NOMO-1 treated with DMSO at 0.1 percent for 48 hours (cell line): ENCODE measurements around the gene PSMC2.
"Not testable (repeated sequence)": the region's sequence is repeated elsewhere in the genome, so short reads cannot be mapped to it uniquely, and the experiment has no call there.

Source experiments
- DNase-seq: peaks from one replicate; lab custom pipeline; 2025; ENCODE audit not compliant: unreplicated experiment; lab: John Stamatoyannopoulos, UW

PSMC2 gene

GRCh38 chr7:103373866-103374643 is 26.6 kb downstream of the PSMC2 start:
- DNase-seq, result no peak

- DNase-seq, result peak; percentile 21
Observed at GRCh38 chr7:103379270-103379975, 32.0 kb downstream of the PSMC2 start.

GRCh38 chr7:103380395-103381191 is 33.1 kb downstream of the PSMC2 start:
- no peak for DNase-seq

DNA sequence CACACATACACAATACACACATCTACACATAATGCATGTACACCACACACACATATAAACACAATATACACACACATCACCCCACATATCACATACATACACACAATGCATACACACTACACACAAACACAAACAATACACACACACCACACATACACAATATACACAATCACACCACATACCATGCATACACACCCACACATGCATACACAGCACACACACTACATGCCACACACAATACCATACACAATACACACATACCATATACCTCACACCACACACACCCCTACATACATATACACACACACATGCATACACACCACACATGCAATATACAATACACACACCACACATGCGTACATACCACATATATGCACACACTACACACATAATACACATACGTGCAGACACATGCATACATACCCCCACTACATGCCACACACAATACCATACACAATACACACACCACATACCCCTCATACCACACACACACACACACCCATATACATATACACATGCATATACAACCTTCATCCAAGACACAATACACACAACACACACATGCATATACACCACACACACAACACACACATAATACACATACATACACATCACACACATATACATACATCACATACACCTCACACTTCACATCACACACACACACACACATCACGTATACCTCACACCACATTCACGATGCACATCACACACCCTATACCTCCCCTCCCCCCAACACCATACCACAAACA is 34.0 kb downstream of the PSMC2 start:
- no peak for DNase-seq

DNA sequence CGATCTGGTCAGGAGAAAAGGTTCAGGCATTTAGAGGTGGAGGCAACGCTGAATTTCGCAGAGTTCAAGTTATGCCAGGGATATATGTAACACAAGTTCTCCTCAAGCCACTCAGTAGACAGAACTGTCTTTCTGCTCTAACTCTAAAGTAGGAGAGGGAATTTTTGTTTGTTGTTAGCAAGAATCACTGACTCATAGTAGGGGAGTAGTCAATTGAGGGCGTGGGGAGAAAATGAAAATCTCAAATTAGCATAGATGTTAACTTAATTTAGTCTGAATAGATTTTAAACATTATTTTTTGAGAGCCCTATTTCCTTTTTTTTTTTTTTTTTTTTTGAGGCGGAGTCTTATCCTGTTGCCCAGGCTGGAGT is 34.6 kb downstream of the PSMC2 start:
- no peak for DNase-seq

GRCh38 chr7:103387242-103387641 is 39.8 kb downstream of the PSMC2 start:
- DNase-seq, result no peak

GRCh38 chr7:103388469-103389140 is 41.2 kb downstream of the PSMC2 start:
- DNase-seq, result no peak

DNA sequence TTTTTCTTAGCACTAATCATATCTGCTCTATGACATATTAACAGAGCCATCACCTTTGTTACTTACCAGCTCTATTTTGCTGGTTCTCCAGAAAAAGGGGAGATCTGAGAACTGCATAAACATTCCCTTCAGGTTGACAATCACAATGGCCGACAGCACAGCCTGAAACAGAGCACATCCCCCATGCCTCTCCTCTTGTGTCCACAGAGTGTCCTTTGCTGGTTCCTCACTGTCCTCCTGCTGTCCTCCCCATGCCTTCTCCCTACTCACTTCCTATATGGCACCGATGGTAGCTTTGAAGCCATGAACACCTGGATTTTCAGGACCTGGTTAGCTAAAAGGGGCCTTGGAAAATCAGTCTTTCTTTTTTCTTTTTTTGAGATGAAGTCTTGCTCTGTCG is 41.8 kb downstream of the PSMC2 start:
- DNase-seq, result no peak

DNA sequence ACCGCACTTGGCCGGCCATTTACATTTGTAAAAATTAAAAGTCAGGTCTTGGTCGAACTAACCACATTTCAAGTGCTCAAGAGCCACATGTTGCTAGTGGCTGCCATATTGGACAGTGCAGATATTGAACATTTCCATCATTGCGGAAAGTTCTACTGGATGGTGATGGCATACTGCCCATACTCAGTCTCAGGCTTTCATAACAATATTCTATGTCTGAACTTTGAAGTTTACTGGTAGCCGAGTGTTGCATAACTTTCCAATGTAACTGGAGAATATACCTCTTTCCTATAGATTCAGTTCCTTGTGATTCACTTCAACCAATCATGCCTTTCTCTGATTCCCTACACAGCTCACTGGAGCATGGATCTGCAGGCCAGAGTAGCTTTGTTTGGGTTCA is 43.7 kb downstream of the PSMC2 start:
- no peak for DNase-seq

DNA sequence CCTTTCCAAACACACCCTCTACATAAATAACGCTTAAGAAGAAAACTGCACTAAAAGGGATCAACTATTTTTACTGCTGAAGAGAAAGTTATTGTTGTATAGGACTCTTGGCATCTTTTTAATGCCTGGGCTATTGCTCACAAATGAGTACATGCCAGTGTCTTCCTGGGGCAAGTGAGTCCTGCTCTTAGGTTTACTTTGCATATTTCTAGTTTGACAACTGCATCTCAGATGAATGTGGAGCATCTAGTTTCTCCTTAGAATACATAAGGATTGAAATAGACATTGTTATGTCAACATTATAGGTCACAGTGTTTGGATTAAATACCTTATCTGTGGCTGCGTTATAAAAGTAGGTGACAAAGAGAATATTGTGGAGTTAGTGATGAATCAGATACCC is 44.5 kb downstream of the PSMC2 start:
- no peak for DNase-seq

DNA sequence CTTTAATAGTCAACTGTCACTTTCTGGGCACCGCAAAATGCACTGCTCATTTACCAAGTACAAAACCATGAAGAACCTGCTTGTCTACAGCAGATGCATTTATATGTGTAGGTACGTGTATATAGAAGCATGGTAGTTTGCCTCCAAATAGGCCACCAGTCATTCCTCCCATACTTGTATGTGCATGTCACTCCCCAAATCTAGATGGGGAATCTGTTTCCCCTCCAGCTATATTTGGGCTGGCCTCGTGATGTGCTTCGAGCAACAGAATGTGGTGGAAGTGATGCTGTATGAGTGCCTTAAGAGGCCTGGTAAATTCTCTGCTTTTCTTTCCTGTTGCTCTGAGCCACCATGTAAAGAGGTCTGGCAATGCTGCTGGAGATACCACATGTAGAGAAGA is 47.1 kb downstream of the PSMC2 start:
- no peak for DNase-seq

DNA sequence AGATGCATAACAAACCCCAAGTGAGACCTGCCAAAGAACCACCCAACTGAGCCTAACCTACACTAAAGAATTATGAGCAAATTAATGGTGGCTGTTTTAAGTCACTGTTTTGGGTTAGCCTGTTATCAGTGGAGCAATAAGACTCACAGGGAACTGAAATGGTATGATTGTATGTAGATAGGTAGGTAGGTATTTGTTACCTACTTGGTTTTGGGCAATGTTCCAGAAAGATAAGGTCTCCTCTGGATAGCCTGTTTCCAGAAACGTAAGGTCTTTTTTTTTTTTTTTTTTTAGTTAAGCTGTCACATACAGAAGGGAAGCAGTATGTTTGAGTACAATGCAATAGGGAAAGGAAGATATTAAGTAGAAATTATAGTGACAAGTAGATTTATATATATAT is 47.6 kb downstream of the PSMC2 start:
- DNase-seq, result no peak

DNA sequence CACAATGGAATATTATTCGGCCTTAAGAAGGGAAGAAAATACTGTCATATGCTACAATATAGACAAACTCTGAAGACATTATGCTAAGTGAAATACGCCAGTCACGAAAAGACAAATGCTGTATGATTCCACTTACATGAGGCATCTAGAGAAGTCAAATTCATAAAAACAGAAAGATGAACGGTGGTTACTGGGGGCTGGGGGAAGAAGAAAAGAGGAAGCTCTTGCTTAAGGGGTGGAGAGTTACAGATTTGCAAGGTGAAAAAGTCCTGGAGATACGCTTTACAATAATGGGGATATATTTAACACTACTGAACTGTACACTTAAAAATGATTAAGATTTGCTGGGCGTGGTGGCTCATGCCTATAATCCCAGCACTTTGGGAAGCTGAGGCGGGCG is 49.0 kb downstream of the PSMC2 start:
- DNase-seq, result peak; percentile 45

- no peak for DNase-seq
Observed at GRCh38 chr7:103398483-103399127, 51.2 kb downstream of the PSMC2 start.

DNA sequence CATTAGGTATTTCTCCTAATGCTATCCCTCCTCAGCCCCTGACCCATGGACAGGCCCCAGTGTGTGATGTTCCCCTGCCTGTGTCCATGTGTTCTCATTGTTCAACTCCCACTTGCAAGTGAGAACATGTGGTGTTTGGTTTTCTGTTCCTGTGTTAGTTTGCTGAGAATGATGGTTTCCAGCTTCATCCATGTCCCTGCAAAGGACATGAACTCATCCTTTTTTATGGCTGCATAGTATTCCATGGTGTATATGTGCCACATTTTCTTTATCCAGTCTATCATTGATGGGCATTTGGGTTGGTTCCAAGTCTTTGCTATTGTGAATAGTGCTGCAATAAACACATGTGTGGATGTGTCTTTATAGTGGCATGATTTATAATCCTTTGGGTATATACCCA is 52.2 kb downstream of the PSMC2 start:
- not testable (repeated sequence) for DNase-seq

GRCh38 chr7:103405789-103406613 is 58.6 kb downstream of the PSMC2 start:
- DNase-seq, result not testable (repeated sequence)

DNA sequence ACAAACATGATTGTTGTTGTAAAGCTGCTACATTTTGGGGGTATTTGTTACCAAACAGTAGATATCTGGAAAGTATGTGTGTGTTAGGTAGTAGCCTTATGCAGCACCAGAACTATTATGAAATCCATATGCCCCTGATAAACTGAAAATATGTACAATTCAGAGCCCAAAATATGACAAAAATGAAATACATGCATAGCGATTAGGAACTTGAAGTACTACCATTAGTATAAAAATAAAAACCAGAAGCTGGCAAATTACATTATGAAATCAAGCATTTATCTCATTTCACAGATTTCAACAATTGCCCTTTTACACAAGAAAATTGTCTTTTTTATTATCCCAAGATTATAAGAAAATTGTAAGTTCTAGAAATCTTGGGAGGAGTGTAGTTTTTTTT is 64.7 kb downstream of the PSMC2 start:
- DNase-seq, result no peak

GRCh38 chr7:103413407-103413806 is 66.0 kb downstream of the PSMC2 start:
- DNase-seq, result no peak

DNA sequence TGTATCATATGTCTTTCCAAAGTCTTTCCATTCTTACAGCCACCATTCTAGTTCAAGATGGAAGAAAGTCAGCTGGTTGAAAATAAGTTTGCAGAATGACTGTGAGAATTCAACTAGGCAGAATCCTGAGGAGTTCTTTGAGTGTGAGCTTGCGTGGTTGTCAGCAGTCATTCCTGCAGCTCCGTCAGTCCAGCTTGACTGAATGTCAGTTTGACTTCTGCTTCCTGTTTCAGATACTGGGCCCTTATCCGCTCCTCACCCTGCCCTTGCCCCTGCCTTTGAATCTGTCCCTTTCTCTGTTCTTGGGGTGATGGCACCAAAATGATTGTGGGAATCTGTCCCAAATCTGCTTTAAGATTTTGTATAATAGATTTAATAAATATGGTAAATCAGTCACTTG is 70.8 kb downstream of the PSMC2 start:
- DNase-seq, result no peak
